Fibroblast of villous mesenchyme (primary cell): ENCODE data around the gene CCDC172. TPM values are rescaled to one million over a fixed set of nuclear protein-coding genes. Genes with fewer than 3 reads are reported as not detected.

ENCODE experiments used
- DNase-seq: peaks from one replicate; pipeline ENCODE4 v3.0.0-alpha.2; 2010; ENCODE audit warnings: low read depth
- H3K4me3 ChIP-seq: 2 replicates; pipeline ENCODE4 v1.5.1; 2011; ENCODE audit warnings: low read depth, mild to moderate bottlenecking, low read length
- CTCF ChIP-seq: IDR thresholded peaks from 2 replicates; pipeline ENCODE4 v1.5.1; 2012; ENCODE audit warnings: low read depth, mild to moderate bottlenecking, low read length; ENCODE audit not compliant: insufficient read depth
- total RNA-seq: library from RNA; depleted of rRNA; stranded (reverse); fragments of >200 nt; gene quantifications from 2 replicates; pipeline ENCODE4 v1.2.3, GENCODE V29; 2012

The CCDC172 gene
- total RNA-seq, 1 donor = not detected

GRCh38 chr10:116289652-116290051 lies 34.6 kb upstream of the CCDC172 start:
- TF ChIP-seq CTCF = no peak
- H3K4me3 ChIP-seq = no peak overlapping the region
- no peak for DNase-seq

- no peak for DNase-seq
- TF ChIP-seq CTCF = no peak
- H3K4me3 ChIP-seq = no peak overlapping the region
These were observed 31.8 kb upstream of the CCDC172 start for GRCh38 chr10:116292493-116292892.

- no peak for DNase-seq
- H3K4me3 ChIP-seq = no peak overlapping the region
- TF ChIP-seq CTCF = no peak
These were observed 27.9 kb upstream of the CCDC172 start for GRCh38 chr10:116296291-116296721.

- no peak overlapping the region for H3K4me3 ChIP-seq
- DNase-seq = no peak
- TF ChIP-seq CTCF = no peak
These were observed 25.7 kb upstream of the CCDC172 start for GRCh38 chr10:116298586-116298985.

GRCh38 chr10:116300542-116300941 lies 23.7 kb upstream of the CCDC172 start:
- no peak overlapping the region for H3K4me3 ChIP-seq
- DNase-seq = no peak
- no peak for TF ChIP-seq CTCF

GRCh38 chr10:116304923-116305322 lies 19.3 kb upstream of the CCDC172 start:
- DNase-seq = no peak
- no peak for TF ChIP-seq CTCF
- H3K4me3 ChIP-seq = no peak overlapping the region

- DNase-seq = no peak
- no peak overlapping the region for H3K4me3 ChIP-seq
- no peak for TF ChIP-seq CTCF
These were observed 17.4 kb upstream of the CCDC172 start for GRCh38 chr10:116306847-116307246.
